NCI-H1436 (cell line): ENCODE results near the gene ALG14.

ENCODE experiments used
- DNase-seq: peaks from one replicate; lab custom pipeline; 2025; lab: John Stamatoyannopoulos, UW

ALG14 gene

DNA sequence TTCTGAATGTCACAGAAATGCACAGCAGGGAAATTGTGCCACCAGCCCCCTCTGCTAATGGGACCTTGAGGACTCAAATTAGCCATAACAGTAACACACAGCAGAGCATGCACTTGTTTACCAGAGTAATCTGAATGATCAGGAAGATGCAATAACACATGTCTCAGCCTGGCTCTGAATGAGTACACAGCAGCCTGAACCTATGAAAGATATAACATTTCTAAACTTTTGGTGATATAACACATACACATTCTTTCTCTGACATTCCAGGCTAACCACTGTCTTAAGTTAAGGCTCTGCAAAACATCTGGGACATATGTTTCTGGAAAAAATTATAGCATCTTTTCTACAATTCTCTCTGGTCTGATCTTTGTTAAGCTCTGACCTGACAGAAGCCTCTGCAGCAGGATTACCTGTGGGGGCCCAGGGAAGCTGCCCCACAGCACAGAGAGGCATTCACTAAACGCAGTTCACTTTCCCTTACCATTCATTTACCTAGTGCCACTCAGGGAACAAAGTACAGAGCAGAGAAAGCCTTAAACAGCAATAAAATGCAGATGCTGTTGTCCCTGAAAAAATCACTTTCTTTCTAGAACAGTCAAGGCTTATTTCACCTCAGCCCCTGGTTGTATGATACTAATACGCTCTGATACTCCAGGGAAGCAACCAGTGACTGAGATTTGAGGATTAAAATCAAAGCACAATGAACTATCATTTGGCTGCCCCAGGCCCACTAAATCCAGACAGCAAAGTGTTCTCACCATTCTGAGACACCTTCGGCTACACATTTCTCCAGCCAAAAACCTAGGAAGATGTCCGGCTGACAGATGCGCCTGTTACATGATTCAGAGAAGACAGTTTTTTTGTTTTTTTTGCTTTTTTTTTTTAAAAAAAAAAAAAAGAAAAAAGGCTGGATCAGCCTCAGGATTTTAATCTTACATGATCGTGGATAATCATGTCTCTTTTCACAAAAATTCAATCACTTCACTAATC is 91.9 kb downstream of the ALG14 start:
- DNase-seq: no peak

DNA sequence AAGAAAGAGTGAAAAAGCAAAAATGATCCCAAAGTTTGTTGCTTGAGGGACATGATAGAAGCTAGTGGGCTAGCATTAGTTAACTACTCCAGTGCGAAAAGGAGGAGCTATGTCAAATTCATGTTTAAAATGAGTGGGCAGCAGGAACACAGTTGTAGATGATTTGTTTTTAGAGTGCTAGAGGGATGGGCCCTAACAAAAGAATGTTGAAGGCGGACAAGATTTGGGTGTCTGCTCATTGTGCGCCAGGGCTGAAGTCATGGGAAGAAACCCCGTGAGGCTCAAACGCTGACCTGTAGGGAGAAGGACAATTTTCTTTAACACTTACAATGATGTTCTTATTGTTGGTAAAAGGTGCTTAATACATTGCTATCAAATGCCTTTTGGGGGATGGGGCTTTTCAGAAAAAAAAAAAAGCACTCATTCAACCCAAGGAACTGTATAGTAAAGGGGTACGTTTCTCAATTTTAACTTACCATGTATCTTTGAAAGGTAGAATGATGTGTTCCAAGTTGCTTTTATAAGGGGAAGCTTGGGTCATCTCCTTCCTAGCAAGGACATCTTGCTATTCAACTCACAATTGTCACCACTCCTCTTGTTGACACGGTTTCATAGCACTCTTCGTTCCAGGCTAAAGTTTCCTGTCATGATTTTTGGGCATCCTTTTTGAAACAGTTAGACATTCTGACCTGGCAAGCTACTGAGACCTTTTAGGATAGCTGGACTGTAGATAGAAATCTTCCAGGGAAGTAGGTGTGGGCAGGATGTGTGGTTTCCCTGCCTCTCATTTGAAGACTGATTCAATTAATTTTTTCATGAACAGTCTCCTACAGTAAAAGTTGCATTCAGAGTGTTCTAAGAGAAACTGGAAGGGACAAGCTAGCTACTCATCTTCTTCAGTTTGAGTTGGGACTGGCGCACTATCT is 92.8 kb downstream of the ALG14 start:
- DNase-seq: no peak

DNA sequence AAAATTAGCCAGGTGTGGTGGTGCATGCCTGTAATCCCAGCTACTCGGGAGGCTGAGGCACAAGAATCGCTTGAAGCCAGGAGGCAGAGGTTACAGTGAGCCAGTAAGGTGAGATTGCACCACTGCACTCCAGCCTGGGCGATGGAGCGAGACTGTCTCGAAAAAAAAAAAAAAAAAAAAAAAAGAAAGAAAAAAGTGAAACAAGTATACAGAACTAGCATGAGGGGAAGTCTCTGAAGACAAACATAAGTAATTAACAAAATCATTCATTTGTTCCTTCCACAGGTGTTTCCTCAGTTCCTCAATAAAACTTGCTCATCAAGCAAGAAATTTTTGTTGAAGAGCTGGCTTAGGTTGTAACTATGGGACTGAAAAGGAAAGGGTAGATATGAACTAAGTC is 93.6 kb downstream of the ALG14 start:
- DNase-seq: no peak

DNA sequence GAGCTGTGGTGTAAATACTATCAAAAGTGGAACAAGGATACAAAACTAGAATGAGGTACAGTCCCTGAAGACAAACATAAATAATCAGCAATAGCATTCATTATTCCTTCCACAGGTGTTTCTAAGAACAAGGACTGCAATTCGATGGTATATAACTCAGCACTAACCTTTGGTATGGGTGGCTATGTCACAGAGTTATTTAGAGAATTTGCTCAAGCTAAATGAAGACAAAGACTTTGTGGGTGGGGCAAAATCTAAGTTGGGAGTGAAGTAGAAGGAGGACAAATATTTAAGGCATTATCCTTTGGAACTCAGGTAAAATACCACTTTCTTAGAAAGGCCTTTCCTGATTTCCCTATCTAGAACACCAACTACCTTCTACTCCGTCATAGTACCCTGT is 94.3 kb downstream of the ALG14 start:
- DNase-seq: no peak

DNA sequence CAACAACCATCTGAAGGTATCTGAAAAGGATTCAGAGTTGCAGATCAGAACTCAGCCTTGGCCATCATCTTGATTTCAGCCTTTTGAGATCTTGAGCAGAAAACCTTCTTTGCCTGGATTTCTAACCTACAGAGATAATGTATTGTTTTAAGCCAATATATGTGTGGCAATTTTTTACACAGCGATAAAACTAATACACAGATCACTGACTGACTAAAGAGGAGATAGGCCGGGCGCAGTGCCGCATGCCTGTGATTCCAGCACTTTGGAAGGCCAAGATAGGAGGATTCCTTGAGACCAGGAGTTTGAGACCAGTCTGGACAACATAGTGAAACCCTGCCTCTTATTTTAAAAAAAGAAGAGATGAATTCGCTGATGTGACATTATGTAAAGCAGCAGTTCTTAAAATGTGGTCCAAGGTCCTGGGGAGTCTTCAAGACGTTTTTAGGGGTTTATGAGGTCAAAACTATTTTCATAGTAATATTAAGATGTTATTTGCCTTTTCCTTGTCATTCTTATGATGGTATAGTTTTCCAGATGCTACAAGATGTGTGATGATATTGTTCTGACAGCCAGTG is 95.7 kb downstream of the ALG14 start:
- no peak for DNase-seq

DNA sequence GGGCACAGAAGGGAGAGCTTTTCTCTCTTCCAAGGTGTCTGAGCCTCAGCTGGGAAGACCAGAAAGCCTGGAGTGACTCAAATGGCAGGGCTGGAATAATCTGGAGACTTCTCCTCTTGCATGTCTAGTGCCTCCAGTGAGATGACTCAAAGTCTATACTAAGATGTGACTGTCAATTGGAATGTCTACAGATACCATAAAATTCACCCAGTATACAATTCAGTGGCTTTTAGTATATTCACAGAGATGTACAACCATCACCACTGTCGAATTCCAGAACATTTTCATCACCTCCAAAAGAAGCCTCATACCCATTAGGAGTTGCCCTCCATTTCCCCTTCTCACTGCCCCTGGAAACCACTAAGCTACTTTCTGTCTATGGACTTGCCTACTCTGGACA is 97.9 kb downstream of the ALG14 start:
- DNase-seq: no peak

DNA sequence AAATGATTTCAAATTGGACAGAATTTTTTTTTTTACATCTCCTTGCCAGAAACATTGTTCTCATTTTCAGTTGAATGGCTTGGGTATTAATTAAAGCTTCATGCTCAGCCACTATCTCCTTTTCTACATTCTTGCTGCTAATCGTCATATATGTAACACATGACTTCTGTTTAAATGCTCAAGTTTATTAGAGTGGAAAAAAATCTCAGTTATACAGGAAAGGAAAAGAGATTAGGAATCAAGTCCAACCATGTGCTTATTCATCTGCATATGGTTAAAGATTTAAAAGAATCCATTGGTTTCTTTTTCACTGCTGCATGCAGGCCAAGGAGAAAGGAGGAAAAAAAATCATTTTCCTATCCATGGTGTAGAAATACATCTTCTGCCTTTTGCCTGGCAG is 98.5 kb downstream of the ALG14 start:
- no peak for DNase-seq

DNA sequence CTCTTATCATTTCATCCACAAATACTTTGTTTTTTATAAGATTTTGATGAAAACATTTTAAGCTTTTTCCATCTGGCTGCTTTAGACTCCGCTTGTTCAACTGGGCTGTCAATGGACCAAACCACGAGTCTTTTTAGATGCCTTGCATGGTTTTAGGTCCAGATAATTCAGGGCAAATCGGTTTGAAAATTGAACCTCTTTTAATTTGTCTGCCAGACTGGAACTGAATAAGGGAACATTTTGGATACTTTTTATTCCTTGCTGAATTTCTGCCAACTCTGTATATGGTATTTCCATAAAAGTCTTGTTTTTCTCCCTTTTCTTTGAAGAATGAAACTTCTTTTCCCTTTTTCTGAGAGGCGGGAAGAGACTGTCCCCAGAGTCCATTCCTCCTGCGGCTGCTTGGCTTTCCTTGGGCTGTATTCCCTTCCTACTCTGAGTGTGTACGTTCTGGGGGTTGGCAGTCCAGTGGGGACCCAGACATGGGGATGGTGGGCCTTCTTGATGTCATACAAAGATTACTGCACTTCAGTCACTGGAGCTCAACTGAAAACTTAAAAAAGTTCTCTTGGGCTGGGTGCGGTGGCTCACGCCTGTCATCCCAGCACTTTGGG is 99.3 kb downstream of the ALG14 start:
- no peak for DNase-seq

DNA sequence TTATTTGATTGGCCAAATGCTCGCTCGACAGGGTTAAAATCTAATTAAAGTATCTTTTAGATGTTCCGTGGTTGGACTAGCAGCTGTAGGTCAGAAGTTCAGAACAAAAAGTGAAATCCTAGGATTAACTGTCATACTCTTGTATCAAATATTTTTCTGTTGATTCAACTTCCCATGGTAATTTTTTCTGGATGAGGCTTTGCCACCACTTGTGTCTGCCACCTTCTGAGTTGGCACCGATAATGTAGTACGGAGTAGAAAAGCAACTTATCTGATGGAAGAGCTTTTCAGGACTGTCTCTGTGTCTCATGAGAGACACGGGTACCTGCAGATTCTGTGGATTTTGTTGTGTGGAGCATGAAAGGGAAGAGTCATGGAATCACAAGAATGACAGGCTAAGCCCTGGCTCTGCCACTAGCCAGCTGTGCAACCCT is 101.2 kb downstream of the ALG14 start:
- no peak for DNase-seq

DNA sequence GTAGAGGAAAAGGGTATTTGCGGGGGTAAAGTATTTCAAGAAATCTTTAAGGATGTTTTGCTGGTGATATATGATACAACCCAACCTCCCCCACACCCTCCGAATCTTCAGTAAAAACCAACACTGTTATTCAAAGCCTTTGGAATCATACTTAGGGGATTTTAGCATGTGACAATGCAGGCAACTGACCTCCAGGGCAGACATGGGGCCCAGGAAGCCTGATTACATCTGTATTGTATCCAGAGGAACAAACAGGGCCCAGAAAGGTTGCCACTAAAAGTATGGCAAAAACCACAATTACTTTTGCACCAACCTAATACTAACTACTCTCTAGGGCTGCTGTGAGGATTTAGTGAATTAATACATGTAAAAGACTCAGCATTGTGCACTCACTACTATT is 102.0 kb downstream of the ALG14 start:
- DNase-seq: no peak

DNA sequence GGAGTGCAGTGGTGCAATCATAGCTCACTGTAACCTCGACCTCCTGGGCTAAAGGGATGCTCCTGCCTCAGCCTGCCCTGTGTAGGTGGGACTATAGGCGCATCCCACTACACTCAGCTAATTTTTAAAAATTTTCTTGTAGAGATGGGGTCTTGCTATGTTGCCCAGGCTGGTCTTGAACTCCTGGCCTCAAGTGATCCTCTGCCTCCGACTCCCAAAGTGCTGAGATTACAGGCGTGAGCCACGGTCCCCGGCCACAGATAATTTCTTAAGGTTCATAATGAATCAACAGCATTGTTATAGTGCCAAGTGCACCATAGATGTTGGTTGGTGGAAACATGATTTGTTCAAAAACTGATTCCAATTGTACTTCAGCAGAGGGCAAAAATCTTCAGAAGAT is 103.6 kb downstream of the ALG14 start:
- DNase-seq: no peak

DNA sequence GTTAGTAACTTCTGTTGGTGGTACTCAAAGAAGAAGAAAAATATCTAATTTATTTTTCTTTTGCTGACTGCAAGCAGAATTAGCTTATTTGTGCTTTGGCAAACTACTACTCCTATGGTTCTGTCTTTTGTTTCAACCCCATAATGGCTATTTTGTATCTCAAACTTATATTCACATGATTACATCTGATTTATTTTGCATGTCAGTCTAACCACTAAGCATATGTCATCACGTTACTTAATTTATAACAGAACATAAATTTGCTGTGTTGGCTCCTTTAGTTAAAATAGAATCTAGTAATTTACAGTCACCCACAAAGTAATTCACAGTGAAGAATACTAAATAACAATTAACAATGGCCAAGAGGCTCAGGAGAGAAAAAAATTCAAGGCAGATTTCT is 106.7 kb downstream of the ALG14 start:
- no peak for DNase-seq

DNA sequence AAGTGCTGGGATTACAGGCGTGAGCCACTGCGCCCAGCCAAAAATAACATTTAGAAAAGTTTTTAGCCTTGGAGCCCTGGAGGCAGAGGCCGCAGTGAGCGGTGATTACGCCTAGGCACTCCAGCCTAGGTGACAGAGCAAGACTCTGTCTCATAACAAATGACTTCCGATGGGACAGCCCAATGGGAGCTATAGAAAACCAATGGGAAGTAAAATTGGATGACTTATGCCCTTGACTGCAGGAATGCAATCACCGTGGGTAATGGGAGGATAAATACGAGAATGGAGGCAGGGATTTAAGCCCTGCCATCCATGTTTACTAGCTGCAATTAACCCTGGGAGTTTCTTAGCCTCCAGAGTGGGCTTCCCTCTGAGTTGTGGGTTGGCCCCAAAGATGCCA is 108.9 kb downstream of the ALG14 start:
- no peak for DNase-seq

DNA sequence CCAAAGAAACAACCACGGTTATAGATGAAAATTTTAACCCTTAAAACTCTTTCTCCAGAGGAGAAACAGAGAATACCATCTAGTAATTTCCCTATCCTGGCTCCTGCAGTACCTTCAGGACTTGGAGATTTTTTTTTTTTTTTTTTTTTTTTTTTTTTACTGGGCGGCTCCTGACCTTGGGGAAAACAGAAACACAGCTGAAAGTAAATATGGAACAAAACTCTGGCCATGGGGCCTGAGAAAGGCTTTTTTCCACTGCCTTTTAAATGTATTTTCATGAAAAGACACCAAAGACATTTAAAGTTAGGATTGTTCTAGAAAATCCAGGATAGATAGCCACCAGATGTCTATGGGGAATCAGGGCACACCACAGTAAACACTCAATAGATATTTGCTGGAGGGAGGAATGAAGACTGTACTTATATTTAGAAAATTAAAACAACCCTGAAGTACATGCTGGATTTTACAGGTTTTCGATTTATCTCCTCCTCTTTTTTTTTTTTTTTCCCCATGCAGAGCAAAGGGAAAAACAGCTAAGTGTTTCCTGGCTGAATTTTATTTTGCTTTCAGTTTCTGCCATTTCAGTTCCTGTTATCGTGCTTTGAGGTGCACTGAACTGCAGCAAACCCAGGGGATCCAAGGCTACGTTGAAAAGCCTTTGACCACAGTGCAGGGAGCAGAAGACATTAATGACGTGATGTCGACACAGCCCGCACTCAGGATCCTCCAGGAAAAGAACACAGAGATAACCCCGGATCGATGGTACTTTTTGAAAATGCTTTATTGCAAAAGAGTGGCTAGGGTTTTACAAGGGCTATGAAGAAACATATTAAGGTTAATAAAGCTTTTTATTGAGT is 110.1 kb downstream of the ALG14 start:
- no peak for DNase-seq

DNA sequence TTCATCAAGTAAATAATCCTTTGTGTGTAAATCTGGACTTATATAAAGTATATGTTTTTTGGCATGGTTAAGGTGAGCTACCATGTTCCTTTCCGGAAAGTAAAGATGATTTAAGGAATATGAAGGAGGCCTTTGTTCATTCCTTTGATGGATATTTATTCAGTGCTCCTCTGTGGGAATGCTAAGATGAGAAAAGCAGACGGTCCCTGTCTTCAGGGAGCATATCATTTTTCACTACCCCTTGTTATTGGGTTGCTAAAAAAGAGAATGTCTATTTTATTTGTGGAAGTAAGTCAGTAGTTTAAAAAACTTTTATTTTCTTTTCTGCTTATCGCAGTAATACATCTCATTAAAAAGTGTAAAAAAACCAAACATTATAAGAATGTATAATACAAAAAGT is 110.8 kb downstream of the ALG14 start:
- no peak for DNase-seq

DNA sequence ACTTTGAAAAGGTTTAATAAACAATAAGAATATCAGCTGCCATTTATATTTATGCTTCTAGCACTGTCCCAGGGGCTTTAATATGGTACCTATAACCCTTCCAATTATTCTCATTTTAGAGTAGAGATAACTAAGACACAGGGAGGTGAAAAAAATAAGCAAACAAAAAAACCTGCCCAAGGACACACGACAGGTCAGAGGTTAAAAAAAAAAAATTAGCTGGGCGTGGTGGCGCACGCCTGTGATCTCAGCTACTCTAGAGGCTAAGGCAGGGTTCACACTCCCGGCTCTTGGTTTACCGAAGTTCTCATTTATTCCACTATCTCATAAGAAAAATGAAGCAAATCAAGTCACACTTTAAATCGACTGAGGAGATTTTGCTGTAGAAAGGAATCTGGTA is 111.2 kb downstream of the ALG14 start:
- DNase-seq: no peak

DNA sequence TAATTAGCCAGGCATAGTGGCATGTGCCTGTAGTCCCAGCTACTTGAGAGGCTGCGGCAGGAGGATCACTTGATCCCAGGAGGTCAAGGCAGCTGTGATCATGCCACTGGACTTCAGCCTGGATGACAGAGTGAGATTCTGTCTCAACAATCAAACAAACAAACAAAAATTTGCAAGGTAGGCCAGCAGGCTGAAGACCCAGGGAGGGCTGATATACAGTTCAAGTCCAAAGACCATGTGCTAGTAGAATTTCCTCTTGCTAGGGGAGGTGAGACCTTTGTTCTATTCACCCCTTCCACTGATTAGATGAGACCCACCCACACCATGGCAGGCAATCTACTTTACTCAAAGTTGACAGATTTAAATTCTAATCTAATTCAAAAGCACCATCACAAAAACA is 114.7 kb downstream of the ALG14 start:
- DNase-seq: no peak

DNA sequence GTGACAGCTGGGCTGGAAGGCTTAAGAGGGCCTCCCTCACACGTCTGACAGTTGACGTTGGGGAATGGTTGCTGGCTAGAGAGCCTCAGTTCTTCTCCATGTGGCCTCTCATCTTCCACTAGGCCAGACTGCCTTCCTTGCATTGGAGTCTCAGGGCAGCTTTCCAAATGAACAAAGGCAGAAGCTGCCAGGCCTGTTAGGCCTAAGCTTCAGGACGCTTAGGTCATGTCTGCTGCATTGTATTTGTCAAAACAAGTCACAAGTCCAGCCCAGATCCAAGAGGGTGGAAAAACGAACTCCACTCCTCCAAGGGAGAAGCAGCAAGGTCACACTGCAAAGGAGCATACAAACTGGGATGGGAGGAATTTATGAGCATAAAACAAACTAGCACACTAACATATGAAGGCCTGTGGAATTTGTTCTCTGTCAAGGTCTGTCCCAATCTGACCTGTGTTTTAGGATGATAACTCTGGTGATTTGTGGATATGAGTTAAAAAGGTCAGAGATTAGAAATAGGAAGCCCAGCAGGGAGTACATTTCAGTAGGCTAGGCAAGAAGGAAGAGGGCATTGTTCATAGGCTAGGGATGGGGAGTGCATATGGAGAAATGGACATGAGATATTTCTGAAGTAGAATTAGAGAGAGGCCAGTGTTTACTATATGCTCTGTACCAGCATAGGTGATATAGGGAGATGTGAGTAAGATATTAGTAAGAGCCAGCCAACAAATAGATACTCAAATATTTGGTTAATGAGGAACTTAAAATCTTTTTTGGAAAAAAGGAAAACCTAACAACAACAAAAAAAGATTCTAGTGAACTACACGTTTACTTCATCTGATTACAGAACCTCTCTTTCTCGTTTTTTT is 116.8 kb downstream of the ALG14 start:
- no peak for DNase-seq

DNA sequence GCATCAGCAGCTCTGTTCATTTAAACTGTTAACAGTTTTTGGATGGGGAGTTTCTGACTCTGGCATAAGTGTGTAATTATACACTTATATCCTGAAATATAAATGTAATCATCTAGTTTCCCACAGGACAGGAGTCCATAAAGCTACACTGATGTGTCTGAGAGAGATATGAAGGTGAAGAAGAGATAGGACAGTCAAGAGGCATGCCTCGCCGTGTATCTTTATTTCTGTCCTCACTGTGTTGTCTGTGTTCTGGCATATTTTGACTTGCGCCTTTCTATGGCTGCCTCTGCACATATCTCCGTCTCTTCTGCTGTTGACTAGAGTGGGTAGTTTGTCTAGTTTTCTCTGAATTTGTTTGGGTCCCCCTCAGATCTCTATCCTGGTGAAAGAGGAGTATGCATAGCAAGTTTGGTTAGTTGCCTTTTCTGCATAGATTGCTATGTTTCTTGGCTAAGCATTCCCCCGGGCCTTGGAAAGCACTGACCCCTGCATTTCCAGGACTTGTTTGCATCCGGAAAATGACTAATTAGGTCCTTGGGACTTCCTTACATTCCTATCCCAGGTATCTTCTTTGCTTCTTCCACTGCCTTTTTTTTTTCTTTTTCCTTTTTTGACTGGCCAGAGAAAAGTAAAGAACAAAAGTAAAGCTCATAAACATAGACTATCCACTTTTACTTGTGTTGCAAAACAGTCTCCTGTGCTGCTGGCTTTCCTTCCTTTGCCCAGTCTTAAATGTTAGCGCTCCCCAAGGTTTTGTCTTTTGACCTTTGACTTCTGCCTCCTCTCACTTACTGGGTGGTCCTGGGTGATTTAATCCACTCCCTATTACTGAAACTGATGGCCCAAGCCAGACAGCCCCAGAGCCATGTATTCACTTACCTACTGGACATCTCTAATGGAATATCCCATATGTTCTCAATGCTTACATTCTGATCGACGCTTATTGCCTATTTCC is 118.2 kb downstream of the ALG14 start:
- DNase-seq: no peak
